Measurements from ENCODE around the gene EGFL7. TPM values are rescaled to one million over a fixed set of nuclear protein-coding genes. Genes with fewer than 3 reads are reported as not detected.
A peak's percentile ranks its signal among the peaks of the same experiment; 100 is the strongest.

EGFL7 gene
- 85.3 TPM for total RNA-seq
- long read RNA-seq, transcript EGFL7-202 (9 exons, 1,282 nt): minor isoform, 6 of 111 reads
- long read RNA-seq, transcript EGFL7-204 (10 exons, 1,529 nt): major isoform, 21 of 111 reads
- long read RNA-seq, partial matches to known transcripts: 45 of 111 reads
- long read RNA-seq, other reads (novel, unspliced or antisense): 38 of 111 reads

DNA sequence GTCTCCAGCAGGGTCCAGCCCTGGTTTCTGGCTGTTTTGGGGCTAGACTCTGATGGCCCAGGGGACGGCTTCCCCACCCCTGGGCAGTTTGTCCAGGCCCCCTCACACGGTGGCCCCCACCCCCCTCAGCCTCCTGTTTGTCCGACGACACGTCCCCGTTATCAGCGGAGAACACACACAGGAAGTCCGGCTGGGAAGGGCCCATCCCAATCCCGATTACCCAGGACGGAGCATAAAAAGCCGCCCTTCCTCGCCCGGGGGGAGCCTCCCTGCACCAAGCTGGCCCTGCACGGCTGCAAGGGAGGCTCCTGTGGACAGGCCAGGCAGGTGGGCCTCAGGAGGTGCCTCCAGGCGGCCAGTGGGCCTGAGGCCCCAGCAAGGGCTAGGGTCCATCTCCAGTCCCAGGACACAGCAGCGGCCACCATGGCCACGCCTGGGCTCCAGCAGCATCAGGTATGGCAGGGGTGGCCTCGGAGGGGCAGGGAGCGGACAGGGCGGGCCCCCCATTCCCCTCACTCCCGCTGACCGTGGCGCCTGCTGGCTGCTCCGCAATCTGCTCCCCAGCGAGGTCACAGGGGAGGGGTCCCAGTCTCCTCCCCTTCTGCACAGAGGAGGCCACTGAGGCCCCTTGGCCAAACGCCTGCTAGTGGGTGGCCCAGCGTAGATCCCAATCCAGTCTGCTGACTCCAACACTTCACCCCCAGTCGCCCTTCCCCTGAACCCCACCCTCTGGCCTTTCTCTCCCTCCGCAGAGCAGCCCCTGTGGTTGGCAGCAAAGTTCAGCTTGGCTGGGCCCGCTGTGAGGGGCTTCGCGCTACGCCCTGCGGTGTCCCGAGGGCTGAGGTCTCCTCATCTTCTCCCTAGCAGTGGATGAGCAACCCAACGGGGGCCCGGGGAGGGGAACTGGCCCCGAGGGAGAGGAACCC lies at the start of gene EGFL7:
Gene EGFL7 (plus strand): TSS at position 261 of the 926 bp plus-strand sequence. CDS start 5,367 bp downstream, outside the sequence.
- DNase-seq (ENCODE audit: low spot score): peak; percentile 88
- intact Hi-C loops (cut with DNase I): no loop called here

DNA sequence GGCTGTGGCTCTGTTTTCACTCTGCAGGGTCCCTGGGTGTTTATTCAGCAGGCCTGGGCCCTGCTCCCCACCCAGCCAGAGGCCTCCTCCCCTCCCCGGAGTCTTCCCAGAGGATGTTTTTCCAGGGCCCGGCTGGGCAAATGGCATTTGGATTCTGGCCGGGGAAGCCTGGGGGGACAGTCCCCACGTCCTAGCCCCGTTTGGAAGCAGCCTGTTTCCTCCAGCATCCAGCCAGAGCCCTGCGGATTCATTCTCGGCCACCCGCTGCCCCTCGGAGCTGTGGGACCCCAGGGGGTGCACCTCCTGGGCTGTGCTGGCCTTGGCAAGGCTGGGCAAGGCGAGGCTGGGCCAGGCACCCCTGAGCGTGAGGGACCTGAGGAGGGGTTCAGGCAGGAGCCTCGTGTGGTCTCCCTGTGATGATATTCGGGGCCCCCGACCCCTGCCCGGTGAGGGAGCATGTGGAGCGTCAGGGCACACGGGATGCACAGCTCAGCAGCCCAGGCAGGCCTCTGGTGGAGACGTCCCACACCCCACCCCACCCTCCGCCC lies 48.8 kb upstream of the EGFL7 start:
- DNase-seq (ENCODE audit: low spot score): no peak
- intact Hi-C loops (cut with DNase I): no loop called here

DNA sequence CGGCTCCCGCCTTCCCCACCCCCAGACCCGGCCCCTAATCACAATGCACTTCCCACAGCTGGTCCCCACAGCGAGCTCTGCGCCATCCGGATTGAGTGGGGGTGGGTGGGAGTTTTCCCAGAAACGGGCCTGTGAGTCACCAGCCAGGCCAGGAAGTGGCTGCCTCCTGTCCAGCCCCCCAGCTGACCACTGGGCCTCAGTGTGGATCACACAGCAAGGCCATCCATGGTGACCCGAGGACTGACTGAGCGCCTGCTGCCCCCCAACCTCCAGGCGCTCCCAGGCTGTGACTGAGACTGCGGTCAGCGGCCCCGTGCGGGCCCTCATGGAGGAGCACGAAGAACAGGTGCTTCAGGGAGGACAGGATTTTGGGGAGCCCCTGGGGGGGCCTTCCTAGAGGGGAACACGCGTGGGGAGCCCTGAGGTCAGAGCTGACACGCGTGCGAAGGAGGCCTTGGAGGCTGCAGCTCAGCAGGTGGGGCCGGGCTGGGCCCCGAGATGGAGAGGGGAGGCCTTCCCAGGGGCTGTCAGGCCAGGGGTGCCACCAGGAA lies 48.3 kb upstream of the EGFL7 start:
- DNase-seq (ENCODE audit: low spot score): peak; percentile 86
- intact Hi-C loops (cut with DNase I): no loop called here

DNA sequence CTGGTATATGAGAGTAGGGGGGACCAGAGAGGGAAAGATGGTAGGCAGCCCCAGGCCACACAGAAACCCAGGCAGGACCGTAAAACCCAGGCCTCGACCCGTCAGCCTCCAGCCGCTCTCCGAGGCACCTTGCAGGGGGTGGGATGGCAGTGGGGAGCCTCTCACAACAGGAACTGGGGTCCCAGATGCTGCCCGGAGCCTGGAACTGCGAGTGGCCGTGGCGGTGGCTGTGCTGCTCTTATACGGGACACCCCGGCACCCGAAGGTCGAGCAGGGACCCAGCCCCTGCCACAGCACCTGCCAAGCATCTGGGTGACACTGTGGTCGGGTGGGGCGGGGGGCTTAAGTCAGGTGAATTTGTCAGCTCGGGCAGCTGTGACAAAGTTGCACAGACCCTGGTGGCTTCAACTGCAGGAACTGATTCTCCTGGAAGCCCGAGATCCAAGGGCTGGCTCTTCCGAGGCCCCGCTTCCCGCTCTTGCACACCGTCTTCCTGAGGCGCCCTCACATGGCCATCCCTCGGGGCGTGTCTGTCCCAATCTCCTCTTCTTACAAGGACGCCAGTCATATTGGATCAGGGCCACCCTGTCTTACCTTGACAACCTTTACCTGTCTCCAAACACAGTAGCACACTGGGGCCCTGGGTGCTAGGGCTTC lies 47.6 kb upstream of the EGFL7 start:
- no peak for DNase-seq (ENCODE audit: low spot score)
- intact Hi-C loops (cut with DNase I): loop anchor here (5.0 kb wide), 1 partner anchor 68 kb away; the partner anchor contains the start of gene NOTCH1

DNA sequence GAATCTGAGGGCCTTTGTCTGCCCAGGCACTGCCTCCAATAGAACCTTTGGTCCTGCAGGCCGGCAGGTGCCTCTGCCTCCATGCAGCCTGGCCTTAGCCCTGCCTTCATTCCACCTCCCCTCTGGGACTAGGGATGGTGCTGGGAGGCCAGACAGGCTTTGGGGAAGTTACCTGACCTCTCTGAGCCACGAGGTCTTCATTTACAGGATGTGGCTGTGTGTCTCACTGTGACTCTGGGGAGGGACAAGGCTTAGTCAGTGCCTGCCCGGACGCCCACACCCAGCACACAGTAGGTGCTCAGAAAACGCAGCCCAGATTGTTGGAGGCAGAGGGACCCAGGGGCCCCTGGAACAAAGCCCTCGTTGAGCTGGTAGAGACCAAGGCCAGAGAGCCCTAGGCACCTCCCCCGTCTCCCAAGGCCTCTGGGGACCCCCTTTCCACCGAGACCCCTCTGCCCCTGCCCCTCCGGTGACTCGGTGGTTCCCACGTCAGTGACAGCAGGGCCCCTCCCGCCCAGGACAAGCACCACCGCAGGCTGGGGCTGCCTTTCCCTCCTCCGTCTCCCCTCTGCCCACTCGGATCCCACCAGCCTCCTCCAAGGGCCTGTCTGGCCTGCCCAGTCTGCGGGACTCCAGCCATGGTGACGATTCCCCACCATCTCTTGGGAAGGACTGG lies 46.9 kb upstream of the EGFL7 start:
- DNase-seq (ENCODE audit: low spot score): no peak
- intact Hi-C loops (cut with DNase I): loop anchor here (5.0 kb wide), 1 partner anchor 68 kb away; the partner anchor contains the start of gene NOTCH1

DNA sequence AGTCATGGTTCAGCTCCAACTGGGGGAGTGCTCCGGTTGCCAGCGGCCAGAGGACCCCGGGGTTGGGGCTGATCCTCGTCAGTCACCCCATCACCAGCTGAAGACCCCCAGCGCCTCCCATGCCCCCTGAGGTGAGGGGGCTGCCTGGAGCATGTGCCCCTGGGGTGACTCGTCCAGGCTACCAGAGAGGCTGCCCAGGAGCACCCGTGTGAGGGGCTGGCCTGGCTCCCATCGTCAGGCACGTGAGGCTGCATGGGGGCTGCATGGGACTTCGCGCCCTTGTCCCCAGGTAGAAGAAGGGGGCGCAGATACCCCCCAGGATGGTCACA lies 46.4 kb upstream of the EGFL7 start:
- no peak for DNase-seq (ENCODE audit: low spot score)
- intact Hi-C loops (cut with DNase I): loop anchor here (5.0 kb wide), 1 partner anchor 69 kb away; the partner anchor contains the start of gene NOTCH1

DNA sequence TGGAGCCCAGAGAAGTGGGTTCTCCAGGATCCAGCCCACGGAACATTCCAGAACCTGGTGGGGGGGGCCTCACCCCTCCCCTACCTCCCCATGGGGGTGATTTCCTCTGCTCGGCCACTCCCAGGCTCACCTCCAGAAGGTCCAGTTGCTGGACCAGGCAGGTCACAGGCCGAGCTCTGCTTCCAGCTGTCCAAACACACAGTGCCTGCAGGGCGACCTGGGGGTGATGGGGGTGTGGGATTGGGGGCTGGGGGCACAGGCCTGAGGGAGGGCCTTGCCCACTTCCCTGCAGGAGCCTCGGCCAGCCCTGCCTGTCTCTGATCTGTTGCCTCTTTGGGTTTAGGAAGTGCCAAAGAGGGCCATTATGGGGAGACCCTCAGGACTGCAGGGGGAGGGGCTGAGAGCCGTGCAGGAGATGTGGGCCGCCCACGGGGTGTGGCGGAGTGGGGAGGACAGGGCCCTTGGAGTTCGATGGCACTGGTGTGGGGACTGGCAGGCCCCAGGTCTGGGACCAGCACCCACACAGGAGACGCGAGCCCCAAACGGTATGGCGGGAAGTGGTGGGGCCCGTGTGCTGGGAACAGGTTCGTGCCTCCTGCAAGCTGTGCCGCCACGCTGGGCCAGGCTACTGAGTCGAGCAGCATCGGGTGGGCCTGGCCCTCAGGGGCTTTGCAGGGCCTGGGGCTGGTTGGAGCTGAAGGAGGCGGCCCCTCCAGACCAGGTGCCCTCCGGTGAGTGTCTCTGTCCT lies 45.6 kb upstream of the EGFL7 start:
- DNase-seq (ENCODE audit: low spot score): no peak
- intact Hi-C loops (cut with DNase I): loop anchor here (5.0 kb wide), 1 partner anchor 70 kb away; the partner anchor contains the start of gene NOTCH1

DNA sequence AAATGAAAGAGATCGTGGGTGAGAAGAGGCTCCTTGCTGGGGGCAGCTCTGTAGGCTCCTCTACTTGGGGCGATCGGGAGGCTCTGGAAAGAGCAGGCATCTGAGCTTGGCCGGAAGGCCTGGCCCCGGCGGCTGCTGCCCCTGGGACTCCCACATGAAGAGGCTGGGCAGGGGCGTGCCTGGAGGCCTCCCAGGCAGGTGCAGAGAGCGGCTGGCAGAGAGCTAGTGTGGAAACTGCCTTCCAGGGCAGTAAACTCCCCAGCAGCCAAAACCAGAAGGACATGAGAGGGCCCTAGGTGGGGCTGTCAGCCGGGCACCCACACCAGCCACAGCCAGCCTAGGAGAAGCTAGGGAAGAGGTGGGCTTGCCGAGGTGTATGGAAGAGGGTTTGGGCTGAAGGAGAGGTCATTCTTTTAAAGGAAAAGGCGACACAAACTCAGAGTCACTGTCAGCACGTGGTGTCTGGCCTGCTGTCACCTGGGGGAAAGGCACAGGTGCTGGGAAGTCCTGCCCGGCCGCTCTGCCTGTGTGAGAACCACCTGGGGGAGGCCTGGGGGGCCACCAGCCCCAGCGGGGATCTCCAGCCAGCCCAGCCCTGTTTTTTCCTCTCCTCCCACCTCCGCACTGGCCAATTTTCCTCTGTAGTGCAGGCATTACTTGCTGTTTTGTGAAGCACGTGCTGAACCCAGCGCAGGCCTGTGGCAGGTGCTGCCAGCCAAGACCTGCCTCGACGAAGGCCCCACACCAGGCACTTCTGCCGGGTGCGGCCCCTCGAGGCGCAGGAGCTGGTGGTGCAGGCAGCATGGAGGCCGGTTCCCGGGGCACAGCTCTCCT lies 44.8 kb upstream of the EGFL7 start:
- intact Hi-C loops (cut with DNase I): loop anchor here (5.0 kb wide), 1 partner anchor 71 kb away; the partner anchor contains the start of gene NOTCH1

DNA sequence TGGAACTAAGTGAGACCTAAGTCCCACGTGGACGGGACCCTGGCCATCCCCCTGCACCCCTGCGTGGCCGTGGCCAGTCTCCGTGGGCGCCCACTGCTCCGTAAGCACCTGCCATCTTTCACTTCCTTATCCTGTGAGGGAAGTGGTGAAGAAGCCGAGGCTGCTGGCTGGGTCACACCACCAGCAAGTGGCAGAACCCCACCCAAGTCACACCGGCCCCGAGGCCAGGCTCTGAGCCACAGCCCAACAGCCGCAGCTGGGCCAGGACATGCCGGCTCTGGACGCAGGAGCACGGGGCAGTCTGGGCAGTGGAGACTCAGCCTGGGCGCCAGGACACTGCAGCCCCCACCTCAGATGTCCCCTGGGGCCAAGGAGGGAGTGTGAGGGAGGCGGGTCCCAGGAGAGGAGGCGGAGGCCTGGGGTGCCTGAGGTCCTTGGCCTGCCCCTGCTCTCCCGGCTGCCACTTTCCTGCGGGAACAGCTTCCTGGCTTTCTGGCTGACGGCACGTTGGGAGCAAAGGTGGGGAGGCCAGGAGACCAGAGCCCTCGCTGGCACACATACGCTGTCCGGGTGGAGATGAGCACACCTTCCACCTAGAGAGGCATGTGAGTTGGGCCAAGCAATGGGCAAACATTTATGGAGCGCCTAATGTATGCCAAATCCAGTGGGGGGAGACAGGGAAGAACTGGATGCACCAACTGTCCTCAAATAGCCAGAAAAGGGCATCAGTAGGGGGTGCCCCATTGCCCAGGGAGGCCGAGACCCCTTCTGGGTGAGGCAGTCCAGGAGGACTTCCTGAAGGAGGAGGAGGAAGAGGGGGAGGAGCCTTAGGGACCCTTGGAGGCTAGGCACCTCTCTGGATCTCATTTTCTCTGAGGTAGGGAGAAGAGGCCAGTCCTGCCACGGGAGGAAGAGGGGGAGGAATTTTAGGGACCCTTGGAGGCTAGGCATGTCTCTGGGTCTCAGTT lies 43.9 kb upstream of the EGFL7 start:
- no peak for DNase-seq (ENCODE audit: low spot score)
- intact Hi-C loops (cut with DNase I): loop anchor here (5.0 kb wide), 1 partner anchor 72 kb away; the partner anchor contains the start of gene NOTCH1

More for the DNA sequence above, 44.8 kb upstream of the EGFL7 start:
- DNase-seq (ENCODE audit: low spot score): no peak

DNA sequence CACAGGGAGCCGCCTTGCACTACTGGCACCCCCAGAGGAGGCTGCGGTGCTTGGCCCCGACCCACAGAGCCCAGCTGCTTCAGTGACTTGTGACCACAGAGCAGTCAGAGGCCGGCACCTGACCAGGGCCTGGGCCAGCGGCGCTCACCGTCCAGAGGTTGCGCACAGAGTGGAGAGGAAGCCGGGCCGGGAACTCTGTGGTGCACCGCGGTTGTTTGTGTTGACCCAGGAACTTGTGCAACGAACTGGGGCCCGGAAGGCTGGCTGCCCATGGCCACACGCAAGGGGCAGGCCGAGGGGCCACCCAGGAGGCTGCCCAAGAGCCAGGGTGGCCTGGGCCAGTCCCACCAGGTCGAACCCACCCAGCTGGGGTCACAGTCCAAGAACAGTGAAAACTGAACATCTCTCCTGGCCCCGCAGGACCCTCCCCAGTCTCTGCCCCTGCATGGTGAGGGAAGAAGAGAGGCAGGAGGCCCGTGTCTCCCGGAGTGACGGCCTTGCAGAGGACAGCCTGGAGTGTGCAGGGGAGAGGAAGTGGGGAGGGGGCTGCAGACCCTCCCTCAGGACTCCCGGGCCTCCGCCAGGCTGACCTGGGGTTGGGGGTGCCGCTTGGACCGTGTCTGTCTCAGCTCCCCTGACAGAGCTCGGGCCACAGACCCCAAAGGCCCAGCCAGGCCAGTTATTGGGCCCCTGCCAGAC lies 42.8 kb upstream of the EGFL7 start:
- intact Hi-C loops (cut with DNase I): loop anchor here (5.0 kb wide), 1 partner anchor 73 kb away; the partner anchor contains the start of gene NOTCH1
- peak; percentile 96 for DNase-seq (ENCODE audit: low spot score)

DNA sequence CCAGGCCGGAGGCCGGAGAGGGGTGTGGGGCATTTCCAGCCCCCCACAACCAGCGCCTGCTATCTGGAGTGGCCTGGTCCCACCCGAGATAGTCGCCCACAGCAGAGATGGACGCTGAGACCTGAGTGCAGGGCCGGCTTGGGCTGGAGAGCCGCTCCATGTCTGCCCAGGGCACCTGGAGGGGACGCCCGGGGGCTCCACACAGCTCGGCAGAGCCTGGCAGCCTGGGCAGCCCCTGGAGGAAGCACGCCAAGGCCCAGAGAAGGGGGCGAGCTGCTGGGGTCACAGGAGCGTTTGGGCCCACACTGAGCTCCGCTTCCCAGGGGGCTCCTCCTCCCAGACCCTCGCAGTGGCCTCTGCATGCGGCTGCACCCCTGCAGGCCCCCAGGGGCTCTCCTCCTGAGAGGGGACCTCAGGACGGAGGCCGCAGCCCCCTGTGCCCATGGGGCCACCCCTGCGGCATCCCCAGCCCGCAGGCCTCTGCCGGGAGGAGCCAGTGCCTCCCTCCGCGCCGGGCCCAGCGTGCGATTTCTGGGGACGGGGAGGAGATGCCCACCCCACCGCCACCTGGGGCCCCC lies 42.2 kb upstream of the EGFL7 start:
- no peak for DNase-seq (ENCODE audit: low spot score)
- intact Hi-C loops (cut with DNase I): no loop called here

DNA sequence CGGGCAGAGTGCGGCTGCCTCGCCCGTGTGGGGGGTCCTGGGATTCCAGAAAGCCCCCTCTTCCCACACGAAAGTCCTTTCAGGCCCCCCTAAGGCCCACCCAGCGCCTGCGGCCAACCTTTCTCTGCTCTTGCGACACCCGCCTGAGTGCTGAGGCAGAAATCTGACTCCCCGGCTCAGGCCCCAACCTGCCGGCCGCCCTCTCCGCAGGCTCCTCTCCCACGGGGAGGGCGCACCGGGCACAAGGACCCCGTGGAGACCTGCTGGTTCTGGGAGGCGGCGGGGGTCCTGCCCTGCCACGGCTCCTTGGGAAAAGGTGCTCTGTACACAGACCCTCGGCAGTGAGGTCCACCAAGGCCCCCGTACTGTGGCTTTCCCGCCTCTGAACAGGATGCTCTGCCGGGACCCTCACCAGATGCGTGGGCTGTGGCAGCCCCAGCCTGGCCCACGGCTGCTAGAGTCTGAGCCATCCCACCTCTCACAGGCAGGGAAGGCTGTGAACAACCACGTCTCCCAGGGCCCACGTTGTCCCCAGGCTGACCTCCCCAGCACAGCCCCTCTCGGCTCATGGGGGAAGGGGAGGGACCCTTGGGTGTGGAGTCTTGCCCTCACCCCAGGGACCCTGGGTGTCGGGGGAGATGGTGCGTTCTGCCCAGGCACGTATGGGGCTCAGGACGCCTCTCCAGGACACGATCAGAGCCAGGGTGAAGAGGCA lies 41.5 kb upstream of the EGFL7 start:
- intact Hi-C loops (cut with DNase I): no loop called here

DNA sequence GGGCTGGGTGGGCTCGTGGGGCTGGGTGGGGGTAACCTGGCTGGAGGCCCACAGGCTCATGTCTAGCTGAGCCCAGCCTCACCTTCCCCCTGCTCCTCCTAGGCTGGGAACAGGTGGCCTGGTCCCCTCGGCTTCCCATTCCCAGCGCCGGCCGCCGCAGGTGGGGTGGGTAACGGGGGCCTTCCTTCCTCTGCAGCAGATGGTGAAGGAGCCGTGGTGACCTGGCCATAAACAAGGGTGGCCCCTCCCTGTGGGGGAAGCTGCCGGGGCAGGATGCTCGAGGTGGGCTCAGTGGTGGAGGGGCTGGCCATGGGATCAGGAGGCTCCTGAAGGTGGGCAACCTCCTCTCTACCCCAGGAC lies 41.0 kb upstream of the EGFL7 start:
- no peak for DNase-seq (ENCODE audit: low spot score)
- intact Hi-C loops (cut with DNase I): no loop called here

More for the DNA sequence above, 41.5 kb upstream of the EGFL7 start:
- no peak for DNase-seq (ENCODE audit: low spot score)

DNA sequence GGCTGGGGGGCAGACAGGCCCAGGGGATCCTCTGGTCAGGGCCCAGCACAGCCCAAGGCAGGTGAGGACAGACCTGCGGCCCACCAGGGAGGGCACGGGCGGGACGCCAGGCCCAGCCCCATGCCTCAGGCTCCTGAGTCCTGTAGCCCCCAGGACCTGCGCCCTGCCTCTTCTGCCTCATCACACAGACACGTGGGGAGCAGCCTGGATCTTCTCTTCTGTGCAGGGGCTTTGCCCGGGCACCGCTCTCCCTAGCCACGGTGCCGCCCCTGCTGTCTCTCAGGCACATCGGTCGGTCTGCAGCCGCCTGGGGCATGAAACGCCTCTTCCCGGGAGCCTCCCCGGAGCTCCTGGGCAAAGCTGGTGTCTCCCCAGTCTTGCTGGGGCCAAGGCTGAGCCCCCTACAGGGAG lies 40.2 kb upstream of the EGFL7 start:
- intact Hi-C loops (cut with DNase I): no loop called here
- DNase-seq (ENCODE audit: low spot score): no peak

Data from cardiac septum (tissue), 1 donor.